ENCODE data around the gene GPR137B.
"Not testable (repeated sequence)": the region's sequence is repeated elsewhere in the genome, so short reads cannot be mapped to it uniquely, and the experiment has no call there.

Gene GPR137B

DNA sequence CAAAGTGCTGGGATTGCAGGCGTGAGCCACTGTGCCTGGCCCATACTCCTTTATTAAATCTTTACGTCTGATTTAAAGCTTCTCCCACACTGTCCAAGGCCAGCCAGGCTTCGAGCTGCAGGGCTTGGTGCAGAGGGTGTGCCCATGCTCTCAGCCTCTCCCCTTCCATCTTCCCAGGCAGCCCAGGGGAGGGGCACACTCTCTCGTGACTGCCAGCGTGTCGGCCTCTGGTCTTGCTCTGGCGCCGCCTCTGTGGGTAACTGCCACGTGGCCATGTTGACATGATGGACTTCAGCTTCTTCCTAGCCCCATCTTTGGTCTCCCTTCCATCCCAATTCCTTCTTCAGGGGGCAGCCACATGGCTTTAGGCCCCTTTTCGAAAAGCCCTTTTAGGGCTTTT lies 4.7 kb downstream of the GPR137B start:
- no peak for DNase-seq

DNA sequence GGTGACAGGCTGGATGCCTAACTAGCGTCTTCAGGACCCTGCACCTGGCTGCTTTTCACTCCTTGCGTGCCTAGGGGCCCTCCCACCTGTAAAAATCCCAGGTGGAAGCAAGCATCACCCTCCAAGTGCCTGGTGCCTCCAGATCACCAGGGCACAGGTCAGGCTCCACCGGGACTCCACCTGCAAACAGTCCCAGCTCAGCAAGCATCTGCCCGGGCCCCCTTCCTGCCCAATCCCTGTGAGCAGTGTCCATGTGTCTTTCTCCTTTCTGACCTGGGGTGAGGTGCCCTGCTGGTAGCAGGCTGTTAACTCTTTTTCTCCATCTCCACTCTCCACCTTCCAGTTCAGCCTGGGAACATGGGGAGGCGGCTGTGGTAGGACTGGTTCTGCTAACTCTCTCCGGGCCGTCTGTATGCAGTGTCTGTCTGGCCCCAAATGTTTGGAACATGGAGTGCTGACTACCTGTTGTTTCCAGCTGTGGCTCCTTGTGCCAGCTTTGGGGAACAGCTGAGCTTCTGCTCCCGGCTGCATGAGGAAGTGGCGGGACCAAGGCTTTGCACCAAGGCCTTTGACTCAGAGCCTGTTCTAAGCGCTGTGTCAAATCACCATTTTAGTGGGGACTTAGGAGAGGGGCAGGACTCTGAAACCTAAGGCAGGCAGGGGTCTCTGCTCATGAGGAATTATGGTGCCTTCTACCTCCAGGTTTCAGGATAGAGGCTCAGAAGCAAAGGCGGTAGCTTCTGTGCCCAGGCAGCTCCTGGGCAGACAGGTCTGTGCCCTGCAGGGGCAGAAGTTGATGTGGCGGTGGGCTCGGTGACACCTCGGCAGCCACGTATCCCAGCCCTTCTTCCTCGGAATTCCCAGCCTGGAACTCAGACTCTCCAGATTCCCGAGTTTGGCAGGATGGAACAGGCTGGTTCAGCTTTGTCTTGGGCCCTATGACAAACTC lies 5.5 kb downstream of the GPR137B start:
- DNase-seq: no peak

DNA sequence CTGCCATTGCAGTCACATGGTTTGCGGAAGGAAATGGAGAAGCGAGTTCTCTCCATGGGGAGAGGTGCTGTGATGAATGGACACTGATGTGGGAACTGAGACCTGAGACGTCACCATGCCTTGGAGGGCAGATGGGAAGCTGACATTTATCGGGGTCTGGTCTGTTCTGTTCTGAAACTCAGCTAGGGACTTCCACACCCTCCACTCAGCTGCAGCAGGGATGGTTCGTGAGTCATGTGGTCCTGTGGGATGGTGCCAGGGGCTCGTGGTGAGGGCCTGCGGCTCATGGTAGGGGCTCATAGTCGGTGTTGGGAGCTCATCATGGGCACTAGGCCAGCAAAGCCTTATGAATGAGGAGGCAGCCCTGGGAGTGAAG lies 6.1 kb downstream of the GPR137B start:
- no peak for DNase-seq

DNA sequence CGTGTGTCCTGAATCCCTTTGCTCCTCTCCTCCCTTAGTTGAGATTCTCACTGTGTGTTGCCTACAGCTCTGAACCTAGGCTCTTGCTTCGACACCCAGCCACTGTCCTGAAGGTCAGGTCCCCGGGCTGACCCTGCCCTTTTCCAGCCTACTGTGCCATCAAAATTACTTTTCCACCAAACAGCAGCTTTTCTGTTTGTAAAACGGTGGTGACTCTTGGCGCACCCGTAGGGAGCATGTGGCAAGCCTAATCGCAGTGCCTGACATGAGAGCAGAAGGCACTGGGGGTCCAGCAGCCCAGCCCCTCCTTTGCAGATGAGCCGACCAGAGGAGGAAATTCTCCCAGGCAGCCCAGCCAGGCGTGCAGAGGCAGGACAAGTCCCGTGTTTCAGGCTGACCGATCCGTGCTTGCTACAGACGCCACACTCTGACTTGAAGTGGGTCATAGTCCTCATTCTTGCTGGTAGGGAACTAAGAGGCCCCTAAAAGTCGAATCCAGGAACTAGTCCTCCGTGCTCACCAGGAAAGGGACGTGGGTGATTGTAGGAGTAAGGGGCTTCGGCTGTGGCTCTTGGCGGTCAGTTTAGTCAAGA lies 6.8 kb downstream of the GPR137B start:
- DNase-seq: no peak

DNA sequence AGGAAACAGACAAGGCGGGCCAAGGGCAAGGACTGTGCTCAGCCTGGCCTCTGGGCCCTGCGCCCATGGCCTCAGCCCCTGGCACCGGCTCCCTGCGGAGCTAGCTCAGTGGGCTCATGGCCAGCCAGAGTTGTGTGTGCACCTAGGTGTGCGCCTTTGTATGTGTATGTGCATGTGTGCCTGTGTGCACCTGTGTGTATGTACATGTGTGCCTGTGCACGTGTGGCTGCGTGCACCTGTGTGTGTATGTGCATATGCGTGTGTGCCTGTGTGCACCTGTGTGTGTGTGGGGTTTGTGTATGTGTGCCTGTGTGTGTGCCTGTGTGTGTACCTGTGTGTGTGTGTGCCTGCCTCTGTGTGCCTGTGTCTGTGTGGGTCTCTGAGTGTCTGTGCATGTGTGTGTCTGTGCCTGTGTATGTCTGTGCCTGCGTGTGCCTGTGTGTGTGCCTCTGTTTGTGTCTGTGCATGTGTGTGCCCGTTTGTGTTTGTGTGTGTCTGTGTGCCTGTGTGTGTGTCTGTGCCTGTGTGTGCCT lies 7.4 kb downstream of the GPR137B start:
- no peak for DNase-seq

DNA sequence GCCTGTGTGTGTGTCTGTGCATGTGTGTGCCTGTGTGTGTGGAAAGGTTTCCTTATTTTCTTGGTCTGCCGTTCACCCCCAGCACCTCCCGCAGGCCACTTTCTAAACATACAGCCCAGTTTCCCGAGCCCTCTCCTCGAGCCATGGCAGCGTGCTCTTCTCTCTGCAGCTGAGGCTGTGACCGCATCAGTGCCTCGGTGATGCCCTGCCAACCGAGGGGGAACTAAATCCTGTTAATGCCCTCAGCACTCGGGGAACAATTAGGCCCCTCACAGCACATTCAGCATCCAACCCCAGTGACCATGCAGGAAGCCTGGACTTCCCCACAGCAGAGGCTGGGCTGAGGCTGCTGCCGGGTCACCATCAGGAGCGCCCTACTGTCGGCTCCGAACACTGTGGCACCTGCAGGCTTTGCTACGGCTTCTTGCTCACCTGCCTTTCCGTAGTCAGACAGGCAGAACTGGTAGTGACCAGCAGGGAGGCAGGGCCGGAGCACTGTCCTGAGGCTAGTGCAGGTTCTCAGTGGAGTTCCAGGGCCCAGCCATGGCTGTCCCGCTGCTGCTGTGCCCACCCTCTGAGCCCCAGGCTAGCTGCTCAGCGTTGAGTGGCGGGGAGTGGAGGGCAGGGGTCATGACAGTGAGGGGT lies 8.1 kb downstream of the GPR137B start:
- DNase-seq: no peak

DNA sequence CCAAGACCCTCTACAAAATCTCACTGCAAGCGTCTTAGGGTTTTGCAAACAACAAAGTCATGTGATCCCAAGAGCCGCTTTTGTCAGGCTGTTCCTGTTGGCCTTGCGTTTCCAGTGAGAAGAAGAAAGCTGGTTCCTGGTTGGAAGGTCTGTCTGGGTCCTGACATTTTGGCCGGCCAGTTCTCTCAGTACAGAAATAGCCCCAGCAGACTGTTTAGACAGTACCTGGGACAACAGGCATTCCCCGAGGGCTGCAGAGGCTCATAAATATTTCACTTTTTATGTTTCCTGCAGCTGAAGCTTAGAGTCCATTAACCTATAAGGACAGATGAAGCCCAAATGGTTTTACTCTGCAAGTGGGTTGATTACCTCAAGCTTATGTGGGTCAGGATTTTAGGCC lies 8.6 kb downstream of the GPR137B start:
- no peak for DNase-seq

GRCh38 chr1:236151739-236152424 lies 9.5 kb downstream of the GPR137B start:
- no peak for DNase-seq

- DNase-seq: no peak
Measured at GRCh38 chr1:236154126-236154525, 11.8 kb downstream of the GPR137B start.

DNA sequence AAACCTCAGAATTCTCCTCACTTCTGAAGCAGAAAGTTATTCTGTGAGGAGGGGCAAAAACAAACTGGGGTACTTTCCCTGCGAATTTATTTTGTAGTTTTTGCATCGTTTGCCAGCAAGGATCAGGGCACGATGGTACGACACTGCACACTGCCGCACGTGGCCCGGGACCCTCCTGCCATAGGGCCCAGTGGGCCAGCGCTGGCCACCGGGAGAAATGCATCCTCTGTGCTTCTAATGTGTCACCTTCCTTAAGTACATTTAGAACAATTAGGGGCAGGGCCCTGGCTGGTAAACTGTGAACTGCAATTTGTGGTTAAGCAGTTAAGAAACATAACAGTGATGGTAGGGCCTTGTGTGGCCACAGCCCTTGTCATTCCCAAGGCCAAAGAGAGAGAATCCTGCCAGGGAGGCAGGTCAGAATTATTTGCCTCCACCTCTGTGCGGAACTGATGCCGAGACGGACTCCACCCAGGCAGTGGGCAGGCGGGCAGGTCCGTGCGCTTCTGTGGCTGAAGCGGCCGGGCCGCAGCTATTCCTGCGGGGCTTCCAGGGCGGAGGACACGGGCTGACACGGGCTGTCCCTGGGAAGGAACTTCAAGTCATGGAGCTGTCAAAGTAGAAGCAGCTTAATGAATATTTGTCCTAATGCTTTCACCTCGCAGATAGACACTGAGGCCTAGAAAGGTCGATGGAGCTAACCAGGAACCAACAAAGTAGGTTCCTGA lies 12.5 kb downstream of the GPR137B start:
- no peak for DNase-seq

- DNase-seq: no peak
Measured at GRCh38 chr1:236155399-236155767, 13.0 kb downstream of the GPR137B start.

- no peak for DNase-seq
Measured at GRCh38 chr1:236155841-236156503, 13.6 kb downstream of the GPR137B start.

GRCh38 chr1:236156512-236157208 lies 14.3 kb downstream of the GPR137B start:
- DNase-seq: no peak

DNA sequence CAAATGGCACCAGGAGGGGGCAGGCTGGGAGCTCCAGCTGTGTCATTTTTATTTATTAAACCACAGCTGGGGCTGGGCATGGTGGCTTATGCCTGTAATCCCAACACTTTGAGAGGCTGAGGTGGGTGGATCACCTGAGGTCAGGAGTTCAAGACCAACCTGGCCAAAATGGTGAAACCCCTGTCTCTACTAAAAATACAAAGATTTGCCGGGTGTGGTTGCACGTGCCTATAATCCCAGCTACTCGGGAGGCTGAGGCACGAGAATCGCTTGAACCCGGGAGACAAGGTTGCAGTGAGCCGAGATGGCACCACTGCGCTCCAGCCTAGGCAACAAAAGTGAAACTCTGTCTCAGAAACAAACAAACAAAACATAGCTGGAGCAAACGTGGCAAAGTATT lies 15.7 kb downstream of the GPR137B start:
- DNase-seq: not testable (repeated sequence)

- DNase-seq: no peak
Measured at GRCh38 chr1:236158719-236159118, 16.4 kb downstream of the GPR137B start.

GRCh38 chr1:236159704-236160539 lies 17.6 kb downstream of the GPR137B start:
- DNase-seq: no peak

GRCh38 chr1:236160540-236161127 lies 18.3 kb downstream of the GPR137B start:
- no peak for DNase-seq

GRCh38 chr1:236161230-236161629 lies 18.9 kb downstream of the GPR137B start:
- DNase-seq: no peak

- DNase-seq: not testable (repeated sequence)
Measured at GRCh38 chr1:236161755-236162154, 19.4 kb downstream of the GPR137B start.

Measured in NCI-H226 (cell line).